H1 (cell line): Measurements from ENCODE around the gene FBLN2. TPM values are rescaled to one million over a fixed set of nuclear protein-coding genes. Genes with fewer than 3 reads are reported as not detected.

Experiments used
- CTCF ChIA-PET: fragments of 300-600 bp; sonication (Branson Sonifier 250); formaldehyde crosslinking; loops from one replicate; lab custom pipeline; 2021; ENCODE audit not compliant: partially characterized antibody; lab: Charles Lee
- POLR2A ChIA-PET: fragments of 300-600 bp; sonication (Branson Sonifier 250); formaldehyde crosslinking; loops from one replicate; lab custom pipeline; 2021; ENCODE audit warnings: inconsistent platforms; ENCODE audit not compliant: partially characterized antibody; lab: Charles Lee
- DNase-seq, 2 experiments: peaks; one replicate each; pipeline versions ENCODE4 v3.0.0 to v3.0.0-alpha.2; 2010 to 2022; ENCODE audit warnings: low spot score in 2 of 2, low read depth in 1 of 2, mixed read lengths in 1 of 2
- FAIRE-seq: peaks from 2 replicates; lab custom pipeline; 2011; peaks lifted over from hg19 to GRCh38; lab: Jason Lieb, UNC
- H2AFZ ChIP-seq: 2 replicates; pipeline ENCODE4 v1.8.1; 2012; ENCODE audit warnings: low read length, inconsistent platforms
- H2AK5ac ChIP-seq: 2 replicates; pipeline ENCODE4 v1.6.1; 2013; ENCODE audit warnings: low read depth, low read length
- H2BK120ac ChIP-seq: replicated peaks from 2 replicates; pipeline ENCODE3; 2013; ENCODE audit warnings: low read depth, low read length, inconsistent platforms
- H2BK12ac ChIP-seq: 2 replicates; pipeline ENCODE4 v1.6.1; 2013; ENCODE audit warnings: low read depth, low read length
- H2BK15ac ChIP-seq: 2 replicates; pipeline ENCODE4 v1.6.1; 2013; ENCODE audit warnings: low read length
- H2BK20ac ChIP-seq: 2 replicates; pipeline ENCODE4 v1.6.1; 2013; ENCODE audit warnings: low read length
- H2BK5ac ChIP-seq: 2 replicates; pipeline ENCODE4 v1.6.1; 2013; ENCODE audit warnings: low read depth, low read length
- H3K14ac ChIP-seq: 2 replicates; pipeline ENCODE4 v1.6.1; 2013; ENCODE audit warnings: inconsistent platforms; ENCODE audit not compliant: insufficient read length
- H3K18ac ChIP-seq: 2 replicates; pipeline ENCODE4 v1.6.1; 2013; ENCODE audit warnings: low read length; ENCODE audit errors: extremely low read depth
- H3K23ac ChIP-seq: 2 replicates; pipeline ENCODE4 v1.6.1; 2013; ENCODE audit warnings: inconsistent platforms; ENCODE audit not compliant: insufficient read length
- H3K23me2 ChIP-seq: 2 replicates; pipeline ENCODE4 v1.6.1; 2013; ENCODE audit warnings: low read depth, low read length
- H3K27ac ChIP-seq: 2 replicates; pipeline ENCODE4 v1.6.1; 2011; ENCODE audit warnings: low read depth, low read length, inconsistent platforms
- H3K27me3 ChIP-seq, 4 experiments: replicated peaks in 1 of 4; 1 replicate in 1 of 4; 2 replicates in 3 of 4; pipeline versions ENCODE4 v1.6.1 to v1.8.1; 2011 to 2013; ENCODE audit warnings: low read length in 3 of 4, mild to moderate bottlenecking in 3 of 4, inconsistent platforms in 2 of 4, mixed read lengths in 2 of 4, moderate library complexity in 1 of 4; ENCODE audit not compliant: control insufficient read depth in 3 of 4, insufficient read depth in 3 of 4; ENCODE audit errors: extremely low read depth in 1 of 4
- H3K36me3 ChIP-seq, 4 experiments: 2 replicates each; pipeline versions ENCODE4 v1.6.1 to v1.8.1; 2011 to 2013; ENCODE audit warnings: mild to moderate bottlenecking in 4 of 4, low read length in 3 of 4, moderate library complexity in 2 of 4, control low read depth in 1 of 4, inconsistent platforms in 1 of 4; ENCODE audit not compliant: insufficient read depth in 4 of 4, control insufficient read depth in 2 of 4
- H3K4ac ChIP-seq: replicated peaks from 2 replicates; pipeline ENCODE3; 2013; ENCODE audit warnings: low read length, low read depth, mixed read lengths, inconsistent platforms; ENCODE audit not compliant: insufficient read length
- H3K4me1 ChIP-seq, 4 experiments: replicated peaks in 1 of 4; 1 replicate in 1 of 4; 2 replicates in 3 of 4; pipeline versions ENCODE4 v1.6.1 to v1.8.1; 2011 to 2013; ENCODE audit warnings: low read length in 3 of 4, inconsistent platforms in 2 of 4, mixed read lengths in 1 of 4; ENCODE audit not compliant: insufficient read depth in 4 of 4, control insufficient read depth in 3 of 4
- H3K4me2 ChIP-seq, 2 experiments: 2 replicates each; pipeline versions ENCODE4 v1.6.1 to v1.8.1; 2011 to 2013; ENCODE audit warnings: low read depth in 2 of 2, low read length in 2 of 2, control low read depth in 1 of 2, inconsistent platforms in 1 of 2, mild to moderate bottlenecking in 1 of 2; ENCODE audit not compliant: insufficient read depth in 1 of 2
- H3K4me3 ChIP-seq, 4 experiments: fragments of 200-600, 300-600 bp in 1 of 4; sonication (generic), shearing (Covaris generic), sonication (Bioruptor Twin) in 1 of 4; 2 replicates each; pipeline versions ENCODE4 v1.5.1 to v1.8.1; 2011 to 2016; ENCODE audit warnings: low read length in 4 of 4, low read depth in 3 of 4, control low read depth in 2 of 4, inconsistent platforms in 2 of 4, mild to moderate bottlenecking in 2 of 4, mixed read lengths in 1 of 4, moderate library complexity in 1 of 4; ENCODE audit not compliant: insufficient read depth in 2 of 4; ENCODE audit errors: extremely low read depth in 1 of 4
- H3K56ac ChIP-seq: replicated peaks from 2 replicates; pipeline ENCODE3; 2013; ENCODE audit warnings: low read depth, mild to moderate bottlenecking, mixed read lengths, low read length, inconsistent platforms; ENCODE audit not compliant: insufficient read length
- H3K79me1 ChIP-seq: 2 replicates; pipeline ENCODE4 v1.6.1; 2013; ENCODE audit warnings: low read depth, low read length, control low read depth
- H3K79me2 ChIP-seq, 2 experiments: 2 replicates each; pipeline versions ENCODE4 v1.6.1 to v1.8.1; 2012 to 2013; ENCODE audit warnings: low read length in 2 of 2, mild to moderate bottlenecking in 2 of 2, inconsistent platforms in 1 of 2; ENCODE audit not compliant: insufficient read depth in 2 of 2, control insufficient read depth in 1 of 2
- H3K9ac ChIP-seq, 4 experiments: replicated peaks in 1 of 4; 1 replicate in 1 of 4; 2 replicates in 3 of 4; pipeline versions ENCODE4 v1.6.1 to v1.8.1; 2011 to 2013; ENCODE audit warnings: low read depth in 3 of 4, low read length in 3 of 4, control low read depth in 2 of 4, mild to moderate bottlenecking in 2 of 4, moderate library complexity in 2 of 4, inconsistent platforms in 1 of 4; ENCODE audit errors: extremely low read depth in 1 of 4
- H3K9me3 ChIP-seq, 2 experiments: 2 replicates each; pipeline versions ENCODE4 v1.6.1 to v1.8.1; 2012 to 2013; ENCODE audit warnings: mild to moderate bottlenecking in 2 of 2, moderate library complexity in 2 of 2, control low read depth in 1 of 2, inconsistent platforms in 1 of 2, low read depth in 1 of 2, low read length in 1 of 2, mixed read lengths in 1 of 2; ENCODE audit not compliant: insufficient read depth in 2 of 2
- H4K20me1 ChIP-seq, 2 experiments: replicated peaks in 1 of 2; 2 replicates each; pipeline versions ENCODE3 to v1.8.1; 2011 to 2013; ENCODE audit warnings: inconsistent platforms in 2 of 2, low read length in 2 of 2, mild to moderate bottlenecking in 1 of 2; ENCODE audit not compliant: insufficient read depth in 2 of 2, control insufficient read depth in 1 of 2
- H4K5ac ChIP-seq: 2 replicates; pipeline ENCODE4 v1.6.1; 2013; ENCODE audit warnings: low read length, low read depth, mixed read lengths, inconsistent platforms; ENCODE audit not compliant: insufficient read length
- H4K8ac ChIP-seq: 2 replicates; pipeline ENCODE4 v1.8.0; 2013; ENCODE audit warnings: mild to moderate bottlenecking, moderate library complexity, low read length, inconsistent platforms; ENCODE audit not compliant: insufficient read depth; ENCODE audit errors: extremely low read depth
- H4K91ac ChIP-seq: replicated peaks from 2 replicates; pipeline ENCODE3; 2013; ENCODE audit warnings: low read length, mixed read lengths, inconsistent platforms; ENCODE audit not compliant: insufficient read length
- CREB1 ChIP-seq: IDR thresholded peaks from 2 replicates; pipeline ENCODE4 v1.6.1; 2012; ENCODE audit warnings: inconsistent platforms
- POLR2A ChIP-seq, 2 experiments: IDR thresholded peaks; 1 replicate in 1 of 2; 2 replicates in 1 of 2; pipeline ENCODE4 v1.6.1; 2011; ENCODE audit warnings: low read depth in 2 of 2, low read length in 2 of 2, mild to moderate bottlenecking in 2 of 2; ENCODE audit errors: control extremely low read depth in 1 of 2
- WGBS, 2 experiments: shearing (Covaris generic) in 1 of 2; methylation state at CpG; one replicate each; pipeline versions ENCODE4 v1.1.6 to v1.1.7; 2013 to 2015; ENCODE audit warnings: low lambda C conversion rate in 2 of 2, mixed read lengths in 2 of 2, inconsistent platforms in 1 of 2, low coverage in 1 of 2, missing lambda C conversion rate in 1 of 2; ENCODE audit not compliant: insufficient replicate concordance in 2 of 2, insufficient coverage in 1 of 2, insufficient read length in 1 of 2; ENCODE audit errors: extremely low coverage in 1 of 2, missing lambda C conversion rate in 1 of 2; 5-methylcytosine and 5-hydroxymethylcytosine counted together
- polyA plus RNA-seq, 7 experiments: library from polyadenylated mRNA; depleted of rRNA in 3 of 7; stranded (reverse) in 5 of 7; unstranded in 2 of 7; fragments of >200 nt in 5 of 7; fragments of 200-250 nt in 2 of 7; gene quantifications; 1 replicate in 5 of 7; 2 replicates in 1 of 7; 4 replicates in 1 of 7; pipeline versions ENCODE4 v1.2.1 to v1.2.3, GENCODE V29; 2011 to 2013; ENCODE audit warnings: missing spikeins in 2 of 7, mixed read lengths in 2 of 7
- total RNA-seq: library from RNA; stranded (reverse); fragmentation: NEBNext Ultra II Directional; extraction: Animal tissue kit (Norgen Biotek cat#: 25700); gene quantifications from 2 replicates; pipeline ENCODE4 v1.2.1, GENCODE V29; 2021

Gene FBLN2
- total and polyA plus RNA-seq, 2 of the 8 experiments (the other 6 are each of a cell fraction or from before 2014, with no cell fraction given): 17.4 to 24.2 TPM

GRCh38 chr3:13631256-13631655, 82.3 kb downstream of the FBLN2 start:
- H3K4me1 ChIP-seq: no peaks in the 10 kb centered on the region; a peak in 1 of 7 replicates
- no peaks in the 10 kb centered on the region for H3K27me3 ChIP-seq
- no peak overlapping the region for H2AK5ac ChIP-seq
- no peak overlapping the region for H3K4me3 ChIP-seq
- H3K36me3 ChIP-seq: no peaks in the 10 kb centered on the region
- H2AFZ ChIP-seq: no peak overlapping the region
- no peak overlapping the region for H4K8ac ChIP-seq
- CTCF ChIA-PET: interaction anchor here (1.0 to 12.6 kb wide), 5 partner anchors 9 to 135 kb away, joined by 3 to 165 read pairs (median 9); no protein-coding TSS in a partner anchor
- no peak overlapping the region for H4K5ac ChIP-seq
- POLR2A ChIA-PET: no interaction called here
- no peak overlapping the region for H3K9ac ChIP-seq
- no peak overlapping the region for H3K14ac ChIP-seq
- FAIRE-seq (no peak), DNase-seq (no peak)
- H3K56ac ChIP-seq: no peak overlapping the region
- H2BK12ac ChIP-seq: no peak overlapping the region
- no peak overlapping the region for H3K4ac ChIP-seq
- no peak overlapping the region for H3K23ac ChIP-seq
- no peak overlapping the region for H2BK20ac ChIP-seq
- no peaks in the 10 kb centered on the region for H3K9me3 ChIP-seq
- no peak overlapping the region for H3K18ac ChIP-seq
- no peaks in the 10 kb centered on the region for H3K79me1 ChIP-seq
- TF ChIP-seq POLR2A (IDR thresholded peaks at IDR 0.05; ENCODE audit: control extremely low read depth in 1 of 2, low read depth in 2 of 2, low read length in 2 of 2) (no peak), CREB1 (no peak)
- TF ChIP-seq, all 59 proteins: peak for 0
- Histone ChIP-seq H3K4me2 (no peak overlapping the region), H2BK15ac (no peak overlapping the region), H3K79me2 (no peaks in the 10 kb centered on the region), H2BK5ac (no peak overlapping the region), H4K91ac (no peak overlapping the region), H3K27ac (no peak overlapping the region), H2BK120ac (no peak overlapping the region), H3K23me2 (no peaks in the 10 kb centered on the region), H4K20me1 (no peaks in the 10 kb centered on the region)
- whole genome bisulfite sequencing, 2 experiments: 87% methylated on average over 13 of the region's 13 CpGs; no CpG with 5 or more reads in 1 of the 2 experiments
